Astrocyte of the cerebellum (primary cell): Measurements from ENCODE around the gene CENPV.

ENCODE experiments used
- DNase-seq: peaks from one replicate; pipeline ENCODE4 v3.0.0-alpha.2; 2011; ENCODE audit warnings: low read depth
- H3K4me3 ChIP-seq: 2 replicates; pipeline ENCODE4 v1.5.1; 2011; ENCODE audit warnings: mild to moderate bottlenecking, low read depth, low read length, moderate library complexity
- CTCF ChIP-seq: IDR thresholded peaks from 2 replicates; pipeline ENCODE4 v1.5.1; 2012; ENCODE audit warnings: low read length, low read depth, moderate library complexity, mild to moderate bottlenecking; ENCODE audit errors: missing control alignments
- in situ Hi-C: cut with HindIII; loops from 2 replicates; pipeline ENCODE4 v1.10.0; 2017; ENCODE audit warnings: low sequenced_read_pairs

CENPV gene

GRCh38 chr17:16329519-16330271 is 23.6 kb downstream of the CENPV start:
- in situ Hi-C loops = no loop called here
- H3K4me3 ChIP-seq = peak overlapping the region; percentile 9
- TF ChIP-seq CTCF = no peak
- peak; percentile 63 for DNase-seq

GRCh38 chr17:16328997-16329396 is 24.3 kb downstream of the CENPV start:
- in situ Hi-C loops = no loop called here
- DNase-seq = no peak
- H3K4me3 ChIP-seq = no peak overlapping the region
- TF ChIP-seq CTCF = peak; percentile 24

GRCh38 chr17:16327018-16327417 is 26.3 kb downstream of the CENPV start:
- H3K4me3 ChIP-seq = no peak overlapping the region
- DNase-seq = no peak

GRCh38 chr17:16325964-16326363 is 27.3 kb downstream of the CENPV start:
- no peak for TF ChIP-seq CTCF
- no peak for DNase-seq
- H3K4me3 ChIP-seq = no peak overlapping the region
- in situ Hi-C loops = no loop called here

More at GRCh38 chr17:16327018-16327417, 26.3 kb downstream of the CENPV start:
- TF ChIP-seq CTCF = no peak
- in situ Hi-C loops = no loop called here

GRCh38 chr17:16322636-16323035 is 30.6 kb downstream of the CENPV start:
- peak; percentile 40 for DNase-seq
- no peak for TF ChIP-seq CTCF
- in situ Hi-C loops = no loop called here
- H3K4me3 ChIP-seq = no peak overlapping the region

- no peak for TF ChIP-seq CTCF
- no peak for DNase-seq
- H3K4me3 ChIP-seq = no peak overlapping the region
- in situ Hi-C loops = no loop called here
These were observed 33.3 kb downstream of the CENPV start for GRCh38 chr17:16319969-16320368.
